IPS DF 4.7 (cell line): ENCODE measurements around the gene ZSCAN25.
"Not testable (repeated sequence)": the region's sequence is repeated elsewhere in the genome, so short reads cannot be mapped to it uniquely, and the experiment has no call there.

Experiments used
- DNase-seq: peaks from one replicate; pipeline ENCODE4 v3.0.0-alpha.2; 2013; ENCODE audit warnings: low spot score; ENCODE audit errors: extremely low read depth

ZSCAN25 gene

DNA sequence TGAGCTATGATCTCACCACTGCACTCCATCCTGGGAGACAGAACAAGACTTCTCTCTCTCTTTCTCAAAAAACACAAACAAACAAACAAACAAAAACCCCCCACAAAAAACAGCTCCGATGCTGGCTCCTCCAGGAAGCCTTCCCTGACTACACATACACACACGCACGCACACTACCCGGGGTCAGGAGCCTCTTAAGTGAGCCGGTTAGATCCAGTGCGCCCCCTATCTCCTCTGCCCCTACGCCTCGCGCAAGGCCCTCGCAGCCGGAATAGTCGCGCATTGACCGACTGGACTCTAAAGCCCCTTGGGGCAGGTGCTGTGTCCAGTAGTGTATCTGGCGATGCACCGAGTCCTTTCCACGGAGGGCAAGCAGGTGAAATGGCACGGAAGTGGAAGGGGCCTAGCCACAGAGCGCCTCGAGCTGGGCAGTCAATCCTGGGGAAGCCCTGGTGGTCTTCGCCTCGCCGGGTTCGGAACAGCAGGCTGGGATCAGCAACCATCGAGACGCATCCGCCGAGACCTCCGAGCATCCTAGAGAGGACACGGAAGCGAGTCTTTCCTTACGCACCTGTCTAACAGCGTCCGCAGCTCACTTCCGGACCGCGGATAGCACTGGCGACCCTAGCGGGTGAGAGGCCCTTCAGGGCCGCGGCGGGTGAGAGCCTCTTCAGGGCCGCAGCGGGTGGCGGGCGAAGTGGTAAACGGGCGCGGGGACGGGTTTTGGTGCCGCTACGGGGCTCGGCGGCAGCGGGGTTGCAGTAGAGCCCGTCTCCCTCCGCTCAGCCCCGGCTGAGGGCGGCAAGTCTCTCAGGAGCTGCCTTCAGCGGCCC is at the start of gene ZSCAN25:
Gene ZSCAN25, plus strand, starts transcription at position 588 of the 833 bp plus-strand sequence. CDS start 2,661 bp downstream, outside the sequence.
- DNase-seq: peak; percentile 91

DNA sequence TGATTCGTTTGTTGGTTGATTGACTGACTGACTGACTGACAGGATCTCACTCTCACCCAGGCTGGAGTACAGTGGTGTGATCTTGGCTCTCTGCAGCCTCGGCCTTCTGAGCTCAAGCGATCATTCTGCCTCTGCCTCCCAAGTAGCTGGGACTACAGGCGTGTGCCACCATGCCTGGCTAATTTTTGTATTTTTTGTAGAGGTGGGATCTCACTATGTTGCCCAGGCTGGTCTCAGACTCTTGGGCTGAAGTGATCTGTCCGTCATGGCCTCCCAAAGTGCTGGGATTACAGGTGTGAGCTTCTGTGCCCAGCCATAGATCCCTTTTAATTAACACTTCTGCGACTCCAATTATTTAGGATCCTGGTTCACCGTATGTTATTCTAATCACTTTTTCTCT is 48.0 kb upstream of the ZSCAN25 start:
- not testable (repeated sequence) for DNase-seq

DNA sequence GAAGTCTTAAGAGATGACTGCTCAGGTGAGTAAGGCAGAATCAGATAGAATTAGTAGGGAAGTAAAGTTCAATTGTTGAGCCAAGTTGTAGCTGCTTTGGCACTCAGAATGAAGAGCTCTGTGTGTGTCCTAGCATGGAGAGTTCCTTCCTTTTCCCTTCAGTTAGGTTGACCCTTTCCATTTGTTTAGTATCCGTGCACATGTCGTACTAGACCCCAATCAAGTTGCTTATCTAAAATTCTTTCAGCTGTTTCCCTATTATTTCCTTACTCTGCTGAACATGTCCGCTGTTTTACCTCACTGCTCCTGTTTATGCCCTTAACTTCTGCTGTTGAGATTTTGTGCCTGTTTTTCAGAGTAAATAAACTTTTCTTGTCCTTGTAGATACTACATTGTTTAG is 45.0 kb upstream of the ZSCAN25 start:
- DNase-seq: no peak

DNA sequence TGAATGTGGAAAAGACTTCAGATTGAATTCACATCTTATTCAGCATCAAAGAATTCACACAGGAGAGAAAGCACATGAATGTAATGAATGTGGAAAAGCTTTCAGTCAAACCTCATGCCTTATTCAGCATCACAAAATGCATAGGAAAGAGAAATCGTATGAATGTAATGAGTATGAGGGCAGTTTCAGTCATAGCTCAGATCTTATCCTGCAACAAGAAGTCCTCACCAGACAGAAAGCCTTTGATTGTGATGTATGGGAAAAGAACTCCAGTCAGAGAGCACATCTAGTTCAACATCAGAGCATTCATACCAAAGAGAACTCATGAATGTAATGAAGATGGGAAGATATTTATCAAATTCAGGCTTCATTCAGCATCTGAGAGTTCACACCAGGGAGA is 43.5 kb upstream of the ZSCAN25 start:
- DNase-seq: no peak

DNA sequence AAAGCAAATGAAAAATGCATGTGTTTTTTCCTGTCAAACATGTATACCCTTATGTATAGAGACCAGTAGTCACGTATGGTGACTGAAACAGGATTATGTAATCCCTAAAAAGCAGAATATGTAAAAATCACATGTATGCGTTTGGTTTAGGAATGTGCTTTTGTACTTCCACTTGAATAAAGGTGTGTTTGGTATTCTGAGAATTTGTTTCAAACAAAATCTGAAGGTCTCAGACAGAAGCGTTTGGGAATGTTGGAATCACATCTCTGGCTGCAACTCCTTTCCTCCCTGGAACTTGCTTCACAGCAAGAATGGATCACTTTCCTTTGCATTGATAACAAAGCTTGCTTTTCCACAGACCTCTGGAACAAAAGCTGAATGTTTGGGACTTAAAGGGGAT is 40.5 kb upstream of the ZSCAN25 start:
- no peak for DNase-seq

DNA sequence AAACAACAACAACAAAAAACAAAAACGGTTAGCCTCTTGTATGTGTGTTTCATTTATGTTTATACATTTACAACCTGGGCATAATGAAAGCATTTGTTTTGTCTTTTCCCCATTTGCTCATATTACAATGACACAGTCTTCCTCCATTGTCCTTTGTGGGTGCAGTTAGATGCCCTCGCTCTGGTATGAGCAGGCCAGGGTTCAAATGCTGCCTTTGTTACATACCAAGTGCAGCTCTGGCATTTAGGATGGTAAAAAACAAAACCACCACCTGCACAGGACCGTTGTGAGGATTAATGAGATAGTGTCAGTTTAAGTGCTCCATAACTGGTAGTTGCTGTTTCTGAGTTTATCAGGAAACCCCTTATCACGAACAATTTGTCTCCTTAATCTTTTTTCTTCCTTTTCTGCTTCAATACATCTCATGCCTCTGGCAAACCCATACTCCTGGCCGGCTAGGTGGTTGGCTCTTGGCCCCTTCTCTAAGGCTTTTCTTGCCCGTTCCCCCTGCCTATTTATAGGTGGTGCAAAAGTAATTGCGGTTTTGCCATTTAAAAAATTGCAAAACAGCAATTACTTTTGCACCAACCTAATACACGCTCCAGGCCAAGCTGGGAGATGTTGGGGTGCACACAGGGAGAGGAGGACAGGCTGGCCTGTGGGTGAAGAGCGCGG is 37.3 kb upstream of the ZSCAN25 start:
- DNase-seq: no peak

DNA sequence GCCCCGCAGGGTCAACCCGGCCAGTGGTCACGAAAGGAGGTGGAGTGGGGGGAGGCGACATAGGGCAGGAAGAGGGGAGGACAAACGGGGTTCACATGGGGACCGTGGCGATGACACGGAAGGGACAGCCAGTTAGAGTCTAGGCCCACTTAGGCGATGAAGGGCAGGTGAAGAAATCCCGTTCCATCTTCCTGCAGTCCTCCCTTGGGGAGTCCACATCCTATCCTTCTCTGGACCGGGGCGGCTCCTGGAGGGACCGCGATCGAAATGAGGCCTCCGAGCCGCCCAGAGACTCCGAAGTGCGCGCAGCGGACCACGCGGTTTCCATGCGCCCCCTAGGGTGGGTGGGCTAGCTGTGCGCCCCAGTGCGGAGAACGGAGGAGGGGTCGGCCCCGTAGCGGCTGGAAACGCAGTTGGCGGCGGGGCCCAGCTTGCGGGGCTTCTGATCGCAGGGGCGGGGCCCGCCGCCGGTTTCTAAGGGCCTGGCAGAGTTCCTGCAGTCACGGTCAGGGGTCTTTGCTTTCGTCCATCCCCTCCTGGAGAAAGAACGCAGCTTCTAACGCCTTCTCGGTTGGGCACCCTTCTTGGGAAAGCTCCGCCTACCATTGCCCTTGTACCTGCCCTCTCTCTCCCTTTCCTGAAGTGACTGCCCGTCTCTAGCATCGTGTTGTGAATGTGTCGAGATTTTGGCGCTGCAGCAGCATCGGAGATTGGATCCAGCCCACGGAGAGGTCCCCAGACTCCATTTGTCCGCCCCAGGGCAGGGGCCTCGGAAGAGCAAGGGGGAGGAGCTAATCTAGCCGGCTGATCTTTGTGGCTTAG is 36.6 kb upstream of the ZSCAN25 start:
- DNase-seq: no peak

DNA sequence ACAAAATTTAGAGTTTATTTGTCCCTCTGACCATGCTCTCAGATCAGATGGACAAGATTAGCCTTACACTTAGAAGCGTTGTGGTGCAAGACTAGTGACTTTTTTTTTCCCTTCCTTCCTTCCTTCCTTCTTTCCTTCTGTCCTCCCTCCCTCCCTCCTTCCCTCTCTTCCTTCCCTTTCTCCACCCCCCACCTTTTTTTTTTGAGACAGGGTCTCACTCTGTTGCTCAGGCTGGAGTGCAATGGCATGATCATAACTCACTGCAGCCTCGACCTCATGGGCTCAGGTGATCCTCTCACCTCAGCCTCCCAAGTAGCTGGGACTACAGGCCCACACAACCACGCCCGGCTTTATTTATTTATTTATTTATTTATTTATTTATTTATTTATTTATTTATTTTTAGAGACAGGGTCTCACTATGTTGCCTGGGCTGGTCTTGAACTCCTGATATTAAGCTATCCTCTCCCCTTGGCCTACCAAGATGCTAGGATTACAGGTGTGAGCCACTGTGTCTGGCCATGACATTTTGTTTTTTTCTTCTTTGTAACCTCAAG is 35.9 kb upstream of the ZSCAN25 start:
- not testable (repeated sequence) for DNase-seq

DNA sequence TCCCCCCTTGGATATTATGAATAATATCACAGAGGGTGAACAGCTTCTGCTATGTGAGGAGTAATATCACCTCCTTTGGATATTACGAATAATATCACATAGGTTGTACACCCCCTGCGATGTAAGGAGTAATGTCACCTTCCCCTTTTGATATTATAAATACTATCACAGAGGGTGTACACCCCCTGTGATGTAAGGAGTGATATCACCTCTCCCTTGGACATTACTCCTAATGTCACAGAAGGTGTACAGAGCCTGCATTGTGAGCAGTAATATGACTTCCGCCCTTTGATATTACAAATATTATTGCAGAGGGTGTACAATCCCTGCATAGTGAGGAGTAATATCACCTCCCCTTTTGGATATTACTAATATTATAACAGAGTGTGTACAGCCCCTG is 27.9 kb upstream of the ZSCAN25 start:
- DNase-seq: no peak

DNA sequence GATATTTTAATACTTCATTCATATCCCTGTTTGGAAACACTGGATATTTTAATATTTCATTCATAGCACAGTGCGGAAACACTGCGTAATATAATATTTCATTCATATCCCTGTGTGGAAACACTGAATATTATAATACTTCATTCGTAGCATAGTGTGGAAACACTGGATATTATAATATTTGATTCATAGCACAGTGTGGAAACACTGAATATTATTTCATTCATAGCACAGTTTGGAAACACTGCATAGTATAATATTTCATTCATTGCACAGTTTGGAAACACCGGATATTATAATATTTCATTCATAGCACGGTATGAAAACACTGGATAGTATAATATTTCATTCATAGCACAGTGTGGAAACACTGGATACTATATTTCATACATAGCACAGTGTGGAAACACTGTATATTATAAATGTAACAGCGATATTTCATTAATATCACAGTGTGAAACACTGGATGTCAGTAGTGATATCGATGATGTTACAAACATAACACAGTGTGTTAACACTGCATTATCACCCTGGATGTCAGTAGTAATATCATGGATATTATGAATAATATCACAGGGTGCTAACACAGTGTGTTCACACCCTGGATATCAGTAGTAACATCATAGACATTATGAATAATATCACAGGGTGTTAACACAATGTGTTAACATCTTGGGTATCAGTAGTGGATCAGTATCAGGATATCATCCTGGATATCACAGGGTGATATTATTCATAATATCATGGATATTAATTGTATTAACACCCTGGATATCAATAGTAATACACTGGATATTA is 21.6 kb upstream of the ZSCAN25 start:
- DNase-seq: no peak

DNA sequence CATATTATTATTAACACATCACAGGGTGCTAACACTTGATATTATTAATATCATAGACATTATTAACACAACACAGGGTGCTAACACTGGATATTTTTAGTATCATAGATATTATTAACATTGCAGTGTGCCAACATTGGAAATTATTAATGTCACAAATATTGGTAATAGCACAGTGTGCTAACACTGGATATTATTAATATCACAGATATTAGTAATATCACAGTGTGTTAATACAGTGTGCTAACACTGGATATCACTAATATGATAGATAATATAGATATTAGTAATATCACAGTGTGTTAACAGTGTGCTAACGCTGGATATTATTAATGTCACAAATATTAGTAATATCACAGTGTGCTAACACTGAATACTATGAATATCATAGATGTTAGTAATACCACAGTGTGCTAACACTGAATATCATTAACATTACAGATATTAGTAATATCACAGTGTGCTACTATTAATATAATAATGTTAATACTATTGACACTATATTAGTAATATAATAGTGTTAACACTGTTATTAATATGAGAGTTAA is 20.3 kb upstream of the ZSCAN25 start:
- no peak for DNase-seq

DNA sequence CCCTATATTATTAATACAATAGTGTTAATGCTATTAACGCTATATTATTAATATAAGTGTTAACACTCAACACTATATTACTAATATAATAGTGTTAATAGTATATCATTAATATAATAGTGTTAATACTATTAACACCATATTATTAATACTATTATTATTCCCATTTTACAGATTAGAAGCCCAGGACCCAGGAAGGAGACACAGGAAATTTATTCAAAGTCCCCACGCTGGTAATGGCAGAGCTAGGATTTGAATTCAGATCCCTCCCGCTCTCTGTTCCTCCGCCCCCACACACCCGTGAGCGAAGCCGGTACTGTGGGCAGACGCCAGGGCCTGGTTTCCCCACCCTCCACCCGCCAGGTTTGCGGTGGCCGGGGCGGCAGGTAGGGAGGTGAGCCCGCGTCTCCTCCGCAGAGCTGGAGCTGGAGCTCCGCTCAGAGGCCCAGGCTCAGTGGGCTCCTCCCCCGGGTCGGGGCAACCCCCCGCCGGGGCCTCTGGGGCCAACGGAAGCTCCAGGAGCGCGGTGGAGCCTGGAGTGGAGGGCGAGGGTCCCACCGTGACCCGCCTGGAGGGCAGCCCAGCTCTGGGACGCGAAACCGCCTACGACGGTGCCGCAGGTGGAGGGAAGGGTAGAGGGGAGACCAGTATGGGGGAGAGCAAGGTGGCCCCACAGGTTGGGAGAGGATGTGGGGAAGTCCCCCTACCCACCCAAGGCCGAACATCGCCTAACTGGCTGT is 18.8 kb upstream of the ZSCAN25 start, which contains the start of gene TMEM225B:
Gene TMEM225B, plus strand, starts transcription at position 506 of the 740 bp plus-strand sequence. CDS start 6,122 bp downstream, outside the sequence.
- DNase-seq: no peak

DNA sequence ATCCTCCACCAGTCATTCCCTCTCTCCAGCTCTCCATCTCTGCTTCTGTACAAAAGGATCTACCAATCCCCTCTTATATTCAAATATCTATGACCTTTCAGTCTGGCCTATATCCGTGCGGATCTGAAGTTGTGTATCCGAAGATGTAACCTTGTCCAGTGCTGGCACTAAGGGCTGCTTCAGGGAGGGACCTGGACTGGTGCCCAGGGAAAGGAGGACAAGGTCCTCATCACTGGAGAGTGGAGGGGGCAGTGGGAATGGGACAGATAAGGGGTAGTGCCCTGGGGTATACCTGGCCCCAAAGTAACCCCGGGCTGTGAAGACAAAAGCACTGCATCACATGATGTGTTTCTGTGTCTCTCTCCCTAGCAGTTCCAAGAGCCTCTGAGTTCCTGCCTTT is 16.9 kb upstream of the ZSCAN25 start:
- DNase-seq: no peak

DNA sequence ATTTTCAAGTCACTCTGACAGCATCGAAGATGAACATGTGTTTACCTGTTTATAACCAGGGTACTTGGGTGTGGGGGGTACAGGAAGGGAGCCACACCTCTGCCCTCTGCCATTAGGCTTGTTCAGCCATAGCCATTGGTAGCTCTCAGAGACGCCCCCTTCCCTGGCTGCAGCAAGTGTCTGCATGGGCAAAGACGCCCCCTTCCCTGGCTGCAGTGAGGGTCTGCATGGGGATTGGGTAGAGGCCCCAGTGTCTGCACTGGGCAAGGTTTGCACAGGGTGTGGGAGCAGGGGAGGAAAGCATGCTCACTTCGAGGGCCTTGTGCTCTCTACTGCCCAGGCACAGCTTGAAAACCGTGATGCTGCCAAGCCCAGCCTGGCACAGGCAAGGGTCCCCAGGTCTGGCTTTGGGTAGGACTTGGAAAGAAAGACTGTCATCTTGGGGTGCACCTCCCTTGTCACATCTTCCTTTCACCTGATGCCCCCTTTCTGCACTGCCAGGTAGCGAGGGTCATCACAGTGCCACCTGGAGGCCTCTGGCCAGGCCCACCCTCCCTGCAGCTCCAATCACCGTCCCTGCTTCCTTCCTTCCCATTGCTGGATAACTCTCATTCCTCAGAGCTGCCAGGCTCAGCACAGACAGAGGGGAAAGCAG is 15.0 kb upstream of the ZSCAN25 start:
- DNase-seq: no peak

DNA sequence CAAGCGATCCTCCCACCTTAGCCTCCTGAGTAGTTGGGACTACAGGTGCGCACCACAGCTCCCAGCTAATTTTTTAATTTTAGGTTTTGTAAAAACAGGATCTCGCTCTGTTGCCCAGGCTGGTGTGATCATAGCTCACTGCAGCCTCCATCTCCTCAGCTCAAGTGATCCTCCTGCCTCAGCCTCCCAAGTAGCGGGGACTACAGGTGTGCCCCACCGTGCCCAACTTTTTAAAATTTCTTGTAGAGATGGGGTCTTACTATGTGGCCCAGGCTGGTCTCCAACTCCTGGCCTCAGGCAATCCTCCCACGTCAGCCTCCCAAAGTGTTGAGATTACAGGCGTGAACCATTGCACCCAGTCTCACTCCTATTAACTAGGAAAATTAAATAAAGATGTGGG is 11.2 kb upstream of the ZSCAN25 start:
- no peak for DNase-seq

DNA sequence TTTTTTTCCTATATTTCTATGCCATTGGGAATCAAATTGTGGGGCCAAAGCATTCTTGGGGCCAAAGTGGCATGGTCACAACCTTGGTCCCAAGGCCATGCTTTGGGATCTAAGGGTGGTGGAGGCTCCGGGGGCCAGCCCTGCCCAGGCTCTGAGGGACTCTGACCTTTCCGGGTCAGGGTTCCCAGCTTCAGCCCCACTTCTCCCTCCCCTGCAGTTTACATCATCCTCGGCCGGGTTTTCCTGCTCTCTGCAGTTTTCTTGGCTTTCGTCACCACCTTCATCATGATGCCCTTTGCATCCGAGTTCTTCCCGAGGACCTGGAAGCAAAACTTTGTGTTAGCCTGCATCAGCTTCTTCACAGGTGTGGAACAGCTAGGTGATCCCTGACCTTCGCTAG is 10.2 kb upstream of the ZSCAN25 start:
- no peak for DNase-seq

DNA sequence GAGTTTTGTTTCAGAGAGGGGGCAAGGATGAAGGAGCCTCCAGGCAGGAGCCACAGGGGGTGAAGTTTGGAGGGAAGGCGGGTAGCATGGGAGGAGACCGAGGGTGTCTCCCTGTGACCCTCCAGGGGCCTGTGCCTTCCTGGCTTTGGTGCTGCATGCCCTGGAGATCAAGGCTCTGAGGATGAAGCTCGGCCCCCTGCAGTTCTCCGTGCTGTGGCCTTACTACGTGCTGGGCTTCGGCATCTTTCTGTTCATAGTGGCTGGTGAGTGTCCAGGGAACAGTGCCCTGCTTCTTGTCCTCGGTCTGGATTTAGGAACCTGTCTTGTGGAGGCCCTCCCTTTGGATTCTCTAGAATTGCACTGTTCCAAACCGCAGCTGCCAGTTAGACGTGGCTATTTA is 9.2 kb upstream of the ZSCAN25 start:
- DNase-seq: no peak

DNA sequence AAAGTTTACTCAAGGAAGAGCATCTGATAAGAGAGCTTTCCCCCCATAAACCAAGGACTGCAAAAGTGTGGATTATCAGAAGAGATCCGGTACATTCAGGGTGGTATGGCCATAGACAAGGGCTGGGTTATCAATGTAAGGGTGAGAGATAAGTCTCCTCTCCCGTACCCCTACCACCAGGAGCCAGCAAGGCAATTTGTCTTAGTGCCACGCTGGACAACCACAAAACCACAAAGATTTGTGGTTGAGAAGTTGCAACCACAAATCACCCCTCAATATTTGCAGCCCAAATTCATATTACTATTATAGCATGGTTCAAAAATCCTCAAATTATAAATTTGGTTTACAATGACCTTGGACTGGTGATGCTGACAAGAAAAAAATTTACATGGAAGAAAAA is 2.3 kb upstream of the ZSCAN25 start:
- no peak for DNase-seq

DNA sequence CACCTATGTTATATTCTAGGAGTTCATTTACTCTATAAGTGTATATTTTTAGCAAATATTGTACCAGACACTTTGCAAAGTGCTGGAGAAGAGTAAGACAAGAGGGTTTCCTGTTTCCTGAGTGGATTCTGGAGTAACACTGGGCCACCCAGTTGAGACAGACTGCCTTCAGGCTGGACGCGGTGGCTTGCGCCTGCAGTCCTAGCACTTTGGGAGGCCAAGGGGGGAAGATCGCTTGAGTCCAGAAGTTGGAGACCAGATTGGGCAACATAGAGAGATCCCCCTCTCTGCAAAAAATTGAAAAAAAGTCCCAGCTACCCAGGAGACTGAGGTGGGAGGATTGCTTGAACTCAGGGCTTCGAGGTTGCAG is 772 bp upstream of the ZSCAN25 start:
- no peak for DNase-seq
